Measurements from ENCODE around the gene MED28. TPM values are rescaled to one million over a fixed set of nuclear protein-coding genes. Genes with fewer than 3 reads are reported as not detected.

Gene MED28
- polyA plus RNA-seq, 1 donor (not counting 4 experiments of a cell fraction or from before 2014, with no cell fraction given) = 22.5 TPM

GRCh38 chr4:17636341-17636695, 21.9 kb downstream of the MED28 start:
- DNase-seq (ENCODE audit: low read depth, low spot score) = no peak
- Histone ChIP-seq H3K4me3 (ENCODE audit: control insufficient read depth in 2 of 3, extremely low read depth in 1 of 3, insufficient read depth in 2 of 3, low read depth in 1 of 3, low read length in 3 of 3) (no peak overlapping the region), H4K20me1 (ENCODE audit: control insufficient read depth, extremely low read depth, insufficient read depth, low read length) (peaks cover 2% of the 10 kb centered on the region), H3K79me2 (ENCODE audit: control insufficient read depth, insufficient read depth, low read length) (no peaks in the 10 kb centered on the region), H3K4me1 (ENCODE audit: control insufficient read depth, extremely low read depth, insufficient read depth, low read length) (no peaks in the 10 kb centered on the region), H2AFZ (ENCODE audit: control insufficient read depth, low read length) (no peak overlapping the region), H3K27me3 (ENCODE audit: control insufficient read depth, extremely low read depth, insufficient read depth, low read length) (no peaks in the 10 kb centered on the region), H3K9me3 (ENCODE audit: control insufficient read depth, low read depth, low read length) (no peaks in the 10 kb centered on the region), H3K36me3 (ENCODE audit: control insufficient read depth in 2 of 2, extremely low read depth in 1 of 2, insufficient read depth in 2 of 2, low read length in 2 of 2) (peaks cover 12 to 16% of the 10 kb centered on the region in 2 experiments), H3K9ac (ENCODE audit: control insufficient read depth, extremely low read depth, insufficient read depth, low read length) (no peak overlapping the region), H3K4me2 (ENCODE audit: control insufficient read depth, extremely low read depth, insufficient read depth, low read depth, low read length) (no peak overlapping the region), H3K27ac (ENCODE audit: control insufficient read depth, insufficient read depth, low read length) (no peak overlapping the region), H3K9me1 (ENCODE audit: control insufficient read depth, extremely low read depth, insufficient read depth, low read length) (no peaks in the 10 kb centered on the region)
- FAIRE-seq = no peak
- TF ChIP-seq CTCF (optimal IDR thresholded peaks at IDR 0.05 in 1 of 3, IDR thresholded peaks at IDR 0.05 in 1 of 3, conservative IDR thresholded peaks at IDR 0.05 in 1 of 3; ENCODE audit: extremely low read depth in 1 of 3, insufficient read depth in 2 of 3, low read length in 3 of 3) (no peak), EZH2 (IDR thresholded peaks at IDR 0.05; ENCODE audit: low read length) (no peak)
- dilution Hi-C loops (cut with MboI; ENCODE audit: extremely low pct_ligation_motif_present, low sequenced_read_pairs) = no loop called here

GRCh38 chr4:17636696-17637622, 22.5 kb downstream of the MED28 start:
- TF ChIP-seq EZH2 (IDR thresholded peaks at IDR 0.05; ENCODE audit: low read length) (no peak), CTCF (optimal IDR thresholded peaks at IDR 0.05 in 1 of 3, IDR thresholded peaks at IDR 0.05 in 1 of 3, conservative IDR thresholded peaks at IDR 0.05 in 1 of 3; ENCODE audit: extremely low read depth in 1 of 3, insufficient read depth in 2 of 3, low read length in 3 of 3) (peak; percentile 76 to 92 (median 84))
- Histone ChIP-seq H3K27me3 (ENCODE audit: control insufficient read depth, extremely low read depth, insufficient read depth, low read length) (no peaks in the 10 kb centered on the region), H3K9ac (ENCODE audit: control insufficient read depth, extremely low read depth, insufficient read depth, low read length) (no peak overlapping the region), H3K79me2 (ENCODE audit: control insufficient read depth, insufficient read depth, low read length) (no peaks in the 10 kb centered on the region), H3K4me3 (ENCODE audit: control insufficient read depth in 2 of 3, extremely low read depth in 1 of 3, insufficient read depth in 2 of 3, low read depth in 1 of 3, low read length in 3 of 3) (no peak overlapping the region), H3K9me1 (ENCODE audit: control insufficient read depth, extremely low read depth, insufficient read depth, low read length) (no peaks in the 10 kb centered on the region), H3K9me3 (ENCODE audit: control insufficient read depth, low read depth, low read length) (no peaks in the 10 kb centered on the region), H2AFZ (ENCODE audit: control insufficient read depth, low read length) (no peak overlapping the region), H4K20me1 (ENCODE audit: control insufficient read depth, extremely low read depth, insufficient read depth, low read length) (peaks cover 2% of the 10 kb centered on the region), H3K36me3 (ENCODE audit: control insufficient read depth in 2 of 2, extremely low read depth in 1 of 2, insufficient read depth in 2 of 2, low read length in 2 of 2) (peaks cover 12 to 16% of the 10 kb centered on the region in 2 experiments), H3K4me2 (ENCODE audit: control insufficient read depth, extremely low read depth, insufficient read depth, low read depth, low read length) (no peak overlapping the region), H3K4me1 (ENCODE audit: control insufficient read depth, extremely low read depth, insufficient read depth, low read length) (no peaks in the 10 kb centered on the region), H3K27ac (ENCODE audit: control insufficient read depth, insufficient read depth, low read length) (no peak overlapping the region)
- no peak for DNase-seq (ENCODE audit: low read depth, low spot score)
- dilution Hi-C loops (cut with MboI; ENCODE audit: extremely low pct_ligation_motif_present, low sequenced_read_pairs) = no loop called here
- FAIRE-seq = peak; percentile 60

Data from keratinocyte (primary cell).